ENCODE measurements around the gene TPD52L2.
A peak's percentile ranks its signal among the peaks of the same experiment; 100 is the strongest.

Gene TPD52L2

DNA sequence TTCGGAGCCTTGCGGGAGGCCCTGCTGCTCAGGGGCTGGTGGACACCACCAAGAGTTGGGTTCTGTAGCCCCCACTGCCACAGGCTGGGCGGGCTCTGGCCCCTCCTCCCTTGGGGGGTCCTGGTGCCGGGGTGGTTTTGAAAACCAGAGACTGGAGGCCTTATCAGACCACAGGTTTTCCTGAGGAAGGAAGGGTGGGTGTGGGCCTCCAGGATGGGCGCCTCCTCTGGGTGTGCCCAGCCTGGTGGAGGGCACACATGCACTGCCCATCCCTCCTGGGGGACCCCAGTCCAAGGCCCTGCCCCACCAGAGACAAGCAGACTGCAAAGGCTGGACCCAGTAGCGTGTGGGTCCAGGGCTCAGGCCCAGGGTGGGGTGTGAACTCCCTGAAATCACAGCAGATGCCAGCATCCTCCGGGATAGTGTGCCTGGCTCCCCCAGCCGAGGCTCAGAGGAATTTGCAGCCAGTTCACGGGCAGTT, 20.5 kb upstream of the TPD52L2 start:
- WGBS (ENCODE audit: extremely low coverage, insufficient coverage, low lambda C conversion rate): no CpG with 5 or more reads among the region's 9 CpGs
- no peak overlapping the region for H3K4me3 ChIP-seq (ENCODE audit: low read length)

DNA sequence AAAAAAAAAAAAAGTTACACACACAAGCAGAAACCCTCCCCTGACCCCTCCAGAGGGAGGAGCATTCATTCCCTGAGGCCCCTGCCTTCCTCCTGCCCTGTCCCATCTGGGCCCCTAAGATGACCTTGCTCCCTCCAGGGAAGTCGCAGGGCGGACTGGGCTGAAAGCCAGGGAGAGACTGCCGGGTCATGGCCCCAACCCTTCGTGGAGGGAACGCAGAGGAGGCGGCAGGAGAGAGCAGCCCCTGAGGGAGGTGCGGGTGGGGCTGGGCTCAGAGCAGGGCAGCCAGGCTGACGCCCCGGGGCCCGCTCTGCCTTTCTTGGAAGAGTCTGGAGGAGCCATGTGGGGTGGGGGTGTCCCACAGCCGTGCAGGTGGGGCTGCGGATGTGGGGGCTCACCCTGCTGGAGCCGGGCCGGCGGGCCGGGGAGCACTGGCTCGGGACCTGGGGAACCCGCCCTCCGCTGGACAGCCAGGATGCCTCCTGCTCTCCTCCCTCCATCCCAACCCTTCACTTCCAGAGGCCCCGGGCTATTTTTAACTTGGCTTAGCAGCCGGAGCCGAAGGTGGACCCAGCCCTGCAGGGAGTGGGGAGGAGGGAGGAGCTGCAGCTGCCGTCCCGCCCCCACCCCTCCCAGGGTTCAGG, 18.8 kb upstream of the TPD52L2 start:
- Histone ChIP-seq H3K4ac (ENCODE audit: low read depth, low read length) (peak overlapping the region; percentile 57), H2BK120ac (ENCODE audit: low read depth, low read length) (no peak overlapping the region), H3K27me3 (ENCODE audit: insufficient read depth, low read length, poor library complexity) (no peaks in the 10 kb centered on the region), H3K79me1 (ENCODE audit: low read length) (no peaks in the 10 kb centered on the region), H3K4me2 (ENCODE audit: low read length) (peak overlapping the region; percentile 79), H4K5ac (ENCODE audit: low read length) (no peak overlapping the region), H3K27ac (ENCODE audit: low read depth, low read length) (peak overlapping the region; percentile 90), H3K23ac (ENCODE audit: low read length) (peak overlapping the region; percentile 15), H2BK15ac (replicated peaks; ENCODE audit: low read depth) (no peak overlapping the region), H3K56ac (ENCODE audit: low read length) (peak overlapping the region; percentile 90), H4K8ac (ENCODE audit: low read depth, low read length) (no peak overlapping the region), H2BK5ac (ENCODE audit: low read length) (peak overlapping the region; percentile 75), H3K79me2 (ENCODE audit: control insufficient read depth, insufficient read depth, low read length) (no peaks in the 10 kb centered on the region), H3K18ac (ENCODE audit: low read length) (peak overlapping the region; percentile 61), H3K4me1 (ENCODE audit: control insufficient read depth, low read depth, low read length) (peaks cover 8% of the 10 kb centered on the region), H3K9ac (ENCODE audit: low read length) (peak overlapping the region; percentile 83), H2AK5ac (ENCODE audit: low read length) (no peak overlapping the region), H3K4me3 (ENCODE audit: low read length) (no peak overlapping the region), H3K36me3 (ENCODE audit: control insufficient read depth, insufficient read depth, low read length) (no peaks in the 10 kb centered on the region)
- WGBS (ENCODE audit: extremely low coverage, insufficient coverage, low lambda C conversion rate): no CpG with 5 or more reads among the region's 24 CpGs
- DNase-seq: peak; percentile 94

More for the DNA sequence above, 20.5 kb upstream of the TPD52L2 start:
- peaks cover 8% of the 10 kb centered on the region for H3K4me1 ChIP-seq (ENCODE audit: control insufficient read depth, low read depth, low read length)
- H3K4ac ChIP-seq (ENCODE audit: low read depth, low read length): no peak overlapping the region
- H3K23ac ChIP-seq (ENCODE audit: low read length): no peak overlapping the region
- H3K79me2 ChIP-seq (ENCODE audit: control insufficient read depth, insufficient read depth, low read length): no peaks in the 10 kb centered on the region
- no peak overlapping the region for H2AK5ac ChIP-seq (ENCODE audit: low read length)
- H3K36me3 ChIP-seq (ENCODE audit: control insufficient read depth, insufficient read depth, low read length): no peaks in the 10 kb centered on the region
- no peaks in the 10 kb centered on the region for H3K79me1 ChIP-seq (ENCODE audit: low read length)
- H3K27ac ChIP-seq (ENCODE audit: low read depth, low read length): no peak overlapping the region
- H4K5ac ChIP-seq (ENCODE audit: low read length): no peak overlapping the region
- no peak overlapping the region for H4K8ac ChIP-seq (ENCODE audit: low read depth, low read length)
- H2BK120ac ChIP-seq (ENCODE audit: low read depth, low read length): no peak overlapping the region
- no peaks in the 10 kb centered on the region for H3K27me3 ChIP-seq (ENCODE audit: insufficient read depth, low read length, poor library complexity)
- no peak overlapping the region for H3K18ac ChIP-seq (ENCODE audit: low read length)
- H3K56ac ChIP-seq (ENCODE audit: low read length): no peak overlapping the region
- H2BK5ac ChIP-seq (ENCODE audit: low read length): no peak overlapping the region
- H3K9ac ChIP-seq (ENCODE audit: low read length): no peak overlapping the region
- DNase-seq: no peak
- H3K4me2 ChIP-seq (ENCODE audit: low read length): no peak overlapping the region
- H2BK15ac ChIP-seq (replicated peaks; ENCODE audit: low read depth): no peak overlapping the region

DNA sequence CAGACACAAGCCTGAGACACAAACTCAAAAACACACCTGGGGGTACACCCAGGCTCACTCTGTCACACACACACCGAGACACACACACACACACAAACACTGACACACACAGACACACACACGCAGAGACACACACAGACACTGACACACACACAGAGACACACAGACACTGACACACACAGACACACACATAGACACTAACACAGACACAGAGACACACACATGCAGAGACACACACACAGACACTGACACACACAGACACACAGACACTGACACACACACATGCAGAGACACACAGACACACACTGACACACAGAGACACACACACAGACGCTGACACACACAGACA, 18.2 kb upstream of the TPD52L2 start:
- H3K56ac ChIP-seq (ENCODE audit: low read length): peak overlapping the region; percentile 69
- H4K8ac ChIP-seq (ENCODE audit: low read depth, low read length): no peak overlapping the region
- no peak overlapping the region for H3K4ac ChIP-seq (ENCODE audit: low read depth, low read length)
- peak overlapping the region; percentile 27 for H3K9ac ChIP-seq (ENCODE audit: low read length)
- H3K27me3 ChIP-seq (ENCODE audit: insufficient read depth, low read length, poor library complexity): no peaks in the 10 kb centered on the region
- no CpG with 5 or more reads among the region's 3 CpGs for WGBS (ENCODE audit: extremely low coverage, insufficient coverage, low lambda C conversion rate)
- no peak overlapping the region for H3K27ac ChIP-seq (ENCODE audit: low read depth, low read length)
- no peak overlapping the region for H3K4me3 ChIP-seq (ENCODE audit: low read length)
- no peak for DNase-seq
- no peak overlapping the region for H3K18ac ChIP-seq (ENCODE audit: low read length)
- no peak overlapping the region for H4K5ac ChIP-seq (ENCODE audit: low read length)
- no peaks in the 10 kb centered on the region for H3K79me1 ChIP-seq (ENCODE audit: low read length)
- H3K79me2 ChIP-seq (ENCODE audit: control insufficient read depth, insufficient read depth, low read length): no peaks in the 10 kb centered on the region
- no peak overlapping the region for H3K23ac ChIP-seq (ENCODE audit: low read length)
- H2AK5ac ChIP-seq (ENCODE audit: low read length): peak overlapping the region; percentile 41
- H3K4me2 ChIP-seq (ENCODE audit: low read length): no peak overlapping the region
- H3K4me1 ChIP-seq (ENCODE audit: control insufficient read depth, low read depth, low read length): peaks cover 8% of the 10 kb centered on the region
- H2BK120ac ChIP-seq (ENCODE audit: low read depth, low read length): no peak overlapping the region
- no peak overlapping the region for H2BK15ac ChIP-seq (replicated peaks; ENCODE audit: low read depth)
- H2BK5ac ChIP-seq (ENCODE audit: low read length): peak overlapping the region; percentile 64
- H3K36me3 ChIP-seq (ENCODE audit: control insufficient read depth, insufficient read depth, low read length): no peaks in the 10 kb centered on the region

DNA sequence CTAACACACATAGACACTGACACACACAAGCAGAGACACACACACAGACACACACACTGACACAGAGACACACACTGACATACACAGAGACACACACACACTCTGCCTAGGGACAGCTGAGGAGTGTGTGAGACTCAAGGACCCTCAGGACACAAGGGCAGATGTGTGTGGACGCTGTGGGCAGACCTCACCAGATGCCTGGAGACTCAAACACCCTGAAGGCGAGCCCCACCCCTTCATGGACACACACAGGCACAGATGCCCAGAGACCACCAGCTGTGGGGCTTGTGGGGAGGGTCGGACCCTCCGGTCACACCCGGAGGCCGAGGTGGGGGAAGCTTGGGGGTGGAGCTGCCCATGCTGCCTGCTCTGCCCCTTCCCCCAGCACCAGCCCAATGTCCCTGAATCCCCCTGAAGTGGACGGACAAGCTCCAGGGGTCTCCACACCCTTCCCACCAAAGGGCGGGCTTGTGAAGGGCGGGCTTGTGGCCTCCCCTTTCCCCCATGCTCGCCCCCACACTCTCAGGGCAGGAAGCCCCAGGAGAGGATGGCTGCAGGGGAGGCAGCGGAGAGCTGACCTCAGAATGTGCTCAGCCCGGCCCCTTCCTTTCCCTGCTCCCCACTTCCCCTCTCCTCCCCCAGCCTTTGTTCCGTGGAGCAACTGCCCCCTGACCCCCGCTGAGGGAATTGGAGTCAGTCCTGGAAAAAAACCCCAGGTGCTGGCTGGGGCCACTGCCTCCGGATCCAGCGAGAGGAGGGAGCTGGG, 17.6 kb upstream of the TPD52L2 start:
- Histone ChIP-seq H3K4ac (ENCODE audit: low read depth, low read length) (peak overlapping the region; percentile 90), H2AK5ac (ENCODE audit: low read length) (peak overlapping the region; percentile 41), H3K4me2 (ENCODE audit: low read length) (no peak overlapping the region), H2BK120ac (ENCODE audit: low read depth, low read length) (peak overlapping the region; percentile 5), H3K36me3 (ENCODE audit: control insufficient read depth, insufficient read depth, low read length) (no peaks in the 10 kb centered on the region), H3K9ac (ENCODE audit: low read length) (peak overlapping the region; percentile 27), H2BK5ac (ENCODE audit: low read length) (peak overlapping the region; percentile 64), H4K5ac (ENCODE audit: low read length) (no peak overlapping the region), H4K8ac (ENCODE audit: low read depth, low read length) (no peak overlapping the region), H3K27me3 (ENCODE audit: insufficient read depth, low read length, poor library complexity) (no peaks in the 10 kb centered on the region), H3K56ac (ENCODE audit: low read length) (peak overlapping the region; percentile 69), H3K4me1 (ENCODE audit: control insufficient read depth, low read depth, low read length) (peaks cover 8% of the 10 kb centered on the region), H2BK15ac (replicated peaks; ENCODE audit: low read depth) (no peak overlapping the region), H3K79me1 (ENCODE audit: low read length) (no peaks in the 10 kb centered on the region), H3K23ac (ENCODE audit: low read length) (no peak overlapping the region), H3K27ac (ENCODE audit: low read depth, low read length) (peak overlapping the region; percentile 3), H3K18ac (ENCODE audit: low read length) (peak overlapping the region; percentile 42), H3K4me3 (ENCODE audit: low read length) (no peak overlapping the region), H3K79me2 (ENCODE audit: control insufficient read depth, insufficient read depth, low read length) (no peaks in the 10 kb centered on the region)
- DNase-seq: peak; percentile 72
- WGBS (ENCODE audit: extremely low coverage, insufficient coverage, low lambda C conversion rate): no CpG with 5 or more reads among the region's 16 CpGs

DNA sequence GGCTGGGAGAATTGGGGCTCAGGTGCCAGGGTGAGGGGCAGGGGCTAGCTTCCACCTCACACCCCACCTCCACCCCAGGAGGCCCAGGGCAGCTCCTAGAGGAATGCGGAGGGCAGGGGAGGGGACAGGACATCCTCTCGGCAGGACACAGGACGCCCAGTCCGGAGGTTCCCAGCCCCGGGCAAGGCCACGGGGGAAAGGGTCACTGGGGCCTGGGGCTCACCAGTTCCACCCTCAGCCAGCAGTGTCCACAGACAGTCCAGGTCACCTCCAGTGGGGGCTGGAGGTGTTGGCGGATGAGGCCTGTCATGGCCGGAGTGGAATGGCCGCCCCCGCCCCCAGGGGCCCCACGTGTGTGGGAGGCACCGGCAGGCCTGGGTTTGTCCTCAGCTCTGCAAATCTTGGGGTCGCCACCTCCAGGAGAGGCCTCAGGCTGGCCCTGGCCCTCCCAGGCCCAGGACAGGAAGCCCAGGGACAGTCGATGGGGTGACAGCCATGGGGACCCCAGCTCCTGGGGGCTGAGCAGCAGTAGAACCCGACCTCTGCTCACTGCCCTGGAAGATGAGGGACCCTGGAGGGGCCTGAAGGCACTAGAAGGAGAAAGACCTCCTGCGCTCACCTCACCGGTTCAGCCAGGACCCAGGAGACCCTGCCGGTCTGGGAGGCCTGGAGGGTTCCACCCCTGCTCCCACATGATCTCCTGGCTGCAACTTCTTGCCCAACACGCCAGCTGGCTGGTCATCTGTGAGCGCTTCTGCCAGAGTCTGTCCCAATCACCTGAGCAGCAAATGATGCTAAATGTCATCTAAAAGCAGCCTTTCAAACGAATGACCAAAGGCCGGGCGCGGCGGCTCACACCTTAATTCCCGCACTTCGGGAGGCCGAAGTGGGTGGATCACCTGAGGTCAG, 16.8 kb upstream of the TPD52L2 start:
- Histone ChIP-seq H3K4me2 (ENCODE audit: low read length) (no peak overlapping the region), H3K4ac (ENCODE audit: low read depth, low read length) (peak overlapping the region; percentile 90), H3K18ac (ENCODE audit: low read length) (peak overlapping the region; percentile 42), H4K5ac (ENCODE audit: low read length) (no peak overlapping the region), H3K23ac (ENCODE audit: low read length) (no peak overlapping the region), H4K8ac (ENCODE audit: low read depth, low read length) (no peak overlapping the region), H3K4me1 (ENCODE audit: control insufficient read depth, low read depth, low read length) (peaks cover 8% of the 10 kb centered on the region), H3K27me3 (ENCODE audit: insufficient read depth, low read length, poor library complexity) (no peaks in the 10 kb centered on the region), H3K79me1 (ENCODE audit: low read length) (no peaks in the 10 kb centered on the region), H2BK120ac (ENCODE audit: low read depth, low read length) (peak overlapping the region; percentile 5), H3K36me3 (ENCODE audit: control insufficient read depth, insufficient read depth, low read length) (no peaks in the 10 kb centered on the region), H2BK15ac (replicated peaks; ENCODE audit: low read depth) (no peak overlapping the region), H2BK5ac (ENCODE audit: low read length) (peak overlapping the region; percentile 3), H3K79me2 (ENCODE audit: control insufficient read depth, insufficient read depth, low read length) (no peaks in the 10 kb centered on the region), H3K9ac (ENCODE audit: low read length) (peak overlapping the region; percentile 9), H3K27ac (ENCODE audit: low read depth, low read length) (peak overlapping the region; percentile 3), H3K56ac (ENCODE audit: low read length) (peak overlapping the region; percentile 69), H3K4me3 (ENCODE audit: low read length) (no peak overlapping the region), H2AK5ac (ENCODE audit: low read length) (peak overlapping the region; percentile 8)
- WGBS (ENCODE audit: extremely low coverage, insufficient coverage, low lambda C conversion rate): no CpG with 5 or more reads among the region's 28 CpGs
- no peak for DNase-seq

Data from mesendoderm (in vitro differentiated cells).